GM19239 (cell line): ENCODE data around the gene ADAMTS2.

Source experiments
- DNase-seq: peaks from one replicate; pipeline ENCODE4 v3.0.0; 2011; ENCODE audit warnings: low spot score; ENCODE audit not compliant: insufficient read length
- FAIRE-seq: peaks from 2 replicates; lab custom pipeline; 2011; peaks lifted over from hg19 to GRCh38; lab: Jason Lieb, UNC

ADAMTS2 gene

GRCh38 chr5:179124273-179124852 is 220.9 kb downstream of the ADAMTS2 start:
- FAIRE-seq (no peak), DNase-seq (no peak)

GRCh38 chr5:179123491-179124272 is 221.6 kb downstream of the ADAMTS2 start:
- FAIRE-seq (no peak), DNase-seq (no peak)

- FAIRE-seq (no peak), DNase-seq (no peak)
Measured at GRCh38 chr5:179123109-179123426, 222.2 kb downstream of the ADAMTS2 start.

- FAIRE-seq: no peak
- DNase-seq: no peak
Measured at GRCh38 chr5:179122411-179123108, 222.7 kb downstream of the ADAMTS2 start.

GRCh38 chr5:179121667-179122111 is 223.6 kb downstream of the ADAMTS2 start:
- FAIRE-seq: no peak

GRCh38 chr5:179120951-179121666 is 224.2 kb downstream of the ADAMTS2 start:
- no peak for DNase-seq
- FAIRE-seq: no peak

More at GRCh38 chr5:179121667-179122111, 223.6 kb downstream of the ADAMTS2 start:
- DNase-seq: no peak

- FAIRE-seq (no peak), DNase-seq (no peak)
Measured at GRCh38 chr5:179120421-179120861, 224.8 kb downstream of the ADAMTS2 start.

GRCh38 chr5:179119415-179120170 is 225.7 kb downstream of the ADAMTS2 start:
- FAIRE-seq (no peak), DNase-seq (no peak)

- DNase-seq (no peak), FAIRE-seq (no peak)
Measured at GRCh38 chr5:179118756-179119414, 226.4 kb downstream of the ADAMTS2 start.

GRCh38 chr5:179118338-179118737 is 226.9 kb downstream of the ADAMTS2 start:
- no peak for FAIRE-seq
- DNase-seq: no peak

- no peak for FAIRE-seq
- DNase-seq: no peak
Measured at GRCh38 chr5:179115845-179116524, 229.3 kb downstream of the ADAMTS2 start.

- no peak for FAIRE-seq
- DNase-seq: no peak
Measured at GRCh38 chr5:179115307-179115706, 230.0 kb downstream of the ADAMTS2 start.

- no peak for FAIRE-seq
- no peak for DNase-seq
Measured at GRCh38 chr5:179114756-179115155, 230.5 kb downstream of the ADAMTS2 start.

GRCh38 chr5:179113945-179114641 is 231.2 kb downstream of the ADAMTS2 start:
- no peak for FAIRE-seq

GRCh38 chr5:179113143-179113530 is 232.1 kb downstream of the ADAMTS2 start:
- DNase-seq (no peak), FAIRE-seq (no peak)

More at GRCh38 chr5:179113945-179114641, 231.2 kb downstream of the ADAMTS2 start:
- DNase-seq: no peak

GRCh38 chr5:179112469-179113142 is 232.7 kb downstream of the ADAMTS2 start:
- DNase-seq (no peak), FAIRE-seq (no peak)
